Endothelial cell of umbilical vein (primary cell): Measurements from ENCODE around the gene TTC9B. TPM values are rescaled to one million over a fixed set of nuclear protein-coding genes. Genes with fewer than 3 reads are reported as not detected.

Experiments used
- BruUV-seq: library from RNA; stranded (reverse); fragments of 400-500 nt; replicated peaks from 2 replicates; lab custom pipeline; 2021; lab: Mats Ljungman, UMichigan
- CTCF ChIA-PET: fragments of 300-600, 350-600 bp; sonication (Branson Sonifier 250); formaldehyde crosslinking; loops from one replicate; lab custom pipeline; 2021; ENCODE audit warnings: antibody characterized with exemption, inconsistent platforms; lab: Charles Lee
- POLR2A ChIA-PET: fragments of 300-600, 350-600 bp; sonication (Branson Sonifier 250); formaldehyde crosslinking; loops from one replicate; lab custom pipeline; 2021; ENCODE audit warnings: antibody characterized with exemption, inconsistent platforms; lab: Charles Lee
- DNase-seq: peaks from one replicate; pipeline ENCODE4 v3.0.0-alpha.2; 2011; ENCODE audit warnings: low read depth, low spot score
- FAIRE-seq: peaks from 2 replicates; lab custom pipeline; 2011; peaks lifted over from hg19 to GRCh38; lab: Jason Lieb, UNC
- H2AFZ ChIP-seq: 2 replicates; pipeline ENCODE4 v1.6.0; 2012; ENCODE audit warnings: low read depth, low read length, control low read depth, inconsistent platforms
- H3K27ac ChIP-seq: 2 replicates; pipeline ENCODE4 v1.5.1; 2011; ENCODE audit warnings: low read depth, mild to moderate bottlenecking, control low read depth, low read length, moderate library complexity; ENCODE audit not compliant: insufficient read depth
- H3K27me3 ChIP-seq, 2 experiments: 2 replicates each; pipeline versions ENCODE4 v1.6.0 to v1.6.1; 2011; ENCODE audit warnings: low read length in 2 of 2, mixed read lengths in 1 of 2; ENCODE audit not compliant: control insufficient read depth in 2 of 2, insufficient read depth in 2 of 2
- H3K36me3 ChIP-seq, 2 experiments: 2 replicates in 1 of 2; 3 replicates in 1 of 2; pipeline ENCODE4 v1.5.1; 2011; ENCODE audit warnings: low read length in 2 of 2, mild to moderate bottlenecking in 1 of 2, moderate library complexity in 1 of 2; ENCODE audit not compliant: control insufficient read depth in 2 of 2, insufficient read depth in 2 of 2; ENCODE audit errors: extremely low read depth in 1 of 2
- H3K4me1 ChIP-seq: 3 replicates; pipeline ENCODE4 v1.5.1; 2011; ENCODE audit warnings: mild to moderate bottlenecking, low read length; ENCODE audit not compliant: control insufficient read depth, insufficient read depth; ENCODE audit errors: extremely low read depth
- H3K4me2 ChIP-seq: 2 replicates; pipeline ENCODE4 v1.6.1; 2011; ENCODE audit warnings: low read length, control low read depth, mixed read lengths; ENCODE audit not compliant: insufficient read depth
- H3K4me3 ChIP-seq, 3 experiments: fragments of 200-600 bp in 1 of 3; sonication (generic), shearing (Covaris generic) in 1 of 3; replicated peaks in 1 of 3; 2 replicates each; pipeline ENCODE4 v1.5.1; 2011 to 2016; ENCODE audit warnings: control low read depth in 3 of 3, low read length in 3 of 3, mild to moderate bottlenecking in 2 of 3, inconsistent platforms in 1 of 3, low read depth in 1 of 3, moderate library complexity in 1 of 3; ENCODE audit not compliant: insufficient read depth in 1 of 3
- H3K79me2 ChIP-seq: 2 replicates; pipeline ENCODE4 v1.6.0; 2012; ENCODE audit warnings: low read length, inconsistent platforms; ENCODE audit not compliant: control insufficient read depth, insufficient read depth
- H3K9ac ChIP-seq: replicated peaks from 2 replicates; pipeline ENCODE3; 2011; ENCODE audit warnings: low read length, control low read depth; ENCODE audit not compliant: insufficient read depth; ENCODE audit errors: extremely low read depth
- H3K9me1 ChIP-seq: replicated peaks from 3 replicates; pipeline ENCODE4 v1.6.0; 2011; ENCODE audit warnings: mild to moderate bottlenecking, low read length; ENCODE audit not compliant: control insufficient read depth, insufficient read depth; ENCODE audit errors: extremely low read depth
- H3K9me3 ChIP-seq: replicated peaks from 2 replicates; pipeline ENCODE4 v1.5.1; 2012; ENCODE audit warnings: low read length, inconsistent platforms; ENCODE audit not compliant: control insufficient read depth, insufficient read depth
- H4K20me1 ChIP-seq: replicated peaks from 2 replicates; pipeline ENCODE3; 2011; ENCODE audit warnings: mild to moderate bottlenecking, low read length; ENCODE audit not compliant: control insufficient read depth, insufficient read depth; ENCODE audit errors: extremely low read depth
- EZH2 ChIP-seq: IDR thresholded peaks from 2 replicates; pipeline ENCODE4 v1.6.1; 2012; ENCODE audit warnings: borderline replicate concordance, low read depth, mild to moderate bottlenecking, moderate library complexity, low read length, inconsistent platforms; ENCODE audit not compliant: severe bottlenecking
- POLR2A ChIP-seq: IDR thresholded peaks from 2 replicates; pipeline ENCODE4 v1.6.1; 2012; ENCODE audit warnings: low read depth, mild to moderate bottlenecking, control low read depth, low read length
- POLR2AphosphoS5 ChIP-seq: IDR thresholded peaks from 2 replicates; pipeline ENCODE4 v1.6.1; 2012; ENCODE audit warnings: low read depth, mild to moderate bottlenecking, control low read depth, low read length, moderate library complexity; ENCODE audit not compliant: insufficient read depth
- dilution Hi-C: fragments of 300-500 bp; cut with MboI; formaldehyde crosslinking; loops from one replicate; pipeline ENCODE4 v1.15.0; 2019; ENCODE audit warnings: low sequenced_read_pairs; ENCODE audit not compliant: extremely low pct_ligation_motif_present
- intact Hi-C: fragments of 100-400 bp; cut with micrococcal nuclease; formaldehyde crosslinking; loops from one replicate; pipeline ENCODE4 v1.10.0; 2022
- polyA plus RNA-seq, 4 experiments: library from polyadenylated mRNA; depleted of rRNA in 3 of 4; stranded (reverse) in 3 of 4; unstranded in 1 of 4; fragments of >200 nt; gene quantifications; 2 replicates each; pipeline versions ENCODE4 v1.2.1 to v1.2.3, GENCODE V29; 2011 to 2012; ENCODE audit warnings: missing spikeins in 1 of 4
- total RNA-seq: library from RNA; stranded (reverse); gene quantifications from 2 replicates; pipeline ENCODE4 v1.2.3, GENCODE V29; 2021
- TF ChIP-seq, protein P1 (sequence below), 2 donors: IDR thresholded peaks; 1 replicate in 1 of 2; 2 replicates in 1 of 2; pipeline ENCODE4 v1.5.1; 2011; ENCODE audit warnings: low read length in 2 of 2, mild to moderate bottlenecking in 2 of 2, moderate library complexity in 2 of 2, control low read depth in 1 of 2, inconsistent platforms in 1 of 2, low read depth in 1 of 2; ENCODE audit not compliant: insufficient read depth in 1 of 2; ENCODE audit errors: extremely low read depth in 1 of 2
- TF ChIP-seq, protein P2 (sequence below): IDR thresholded peaks from 2 replicates; pipeline ENCODE4 v1.6.1; 2011; ENCODE audit not compliant: insufficient read depth, insufficient read length

TTC9B gene
- total and polyA plus RNA-seq, 2 donors (not counting 3 experiments of a cell fraction or from before 2014, with no cell fraction given): not detected

DNA sequence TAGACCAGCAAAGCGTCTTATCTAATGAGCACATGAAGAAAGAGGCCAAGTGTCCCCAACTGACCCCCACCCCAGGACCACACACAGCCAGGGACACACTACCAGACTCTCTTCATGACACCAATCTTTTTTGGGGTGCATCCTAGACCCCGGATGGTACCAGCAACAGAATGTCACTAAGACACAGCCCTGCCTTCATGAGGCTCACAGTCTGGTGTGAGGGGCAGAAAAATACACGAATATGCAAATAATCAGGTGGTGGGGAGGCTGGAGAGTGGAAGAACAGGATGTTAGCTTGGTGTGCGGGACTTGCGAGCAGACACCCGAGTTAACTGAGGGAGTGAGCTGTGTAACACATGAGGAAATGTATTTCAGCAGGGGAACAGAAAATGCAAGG, 49.4 kb upstream of the TTC9B start:
- no peaks in the 10 kb centered on the region for H3K4me1 ChIP-seq
- H3K4me3 ChIP-seq: no peak overlapping the region
- no peaks in the 10 kb centered on the region for H3K27me3 ChIP-seq
- H3K79me2 ChIP-seq: peaks cover 48% of the 10 kb centered on the region
- TF ChIP-seq POLR2AphosphoS5: no peak
- no peak overlapping the region for H3K27ac ChIP-seq
- ChIA-PET CTCF (no interaction called here), POLR2A (no interaction called here)
- H3K9me3 ChIP-seq: no peaks in the 10 kb centered on the region
- no peaks in the 10 kb centered on the region for H3K9me1 ChIP-seq
- intact Hi-C loops: no loop called here
- DNase-seq (no peak), FAIRE-seq (no peak)
- dilution Hi-C loops: no loop called here
- H3K36me3 ChIP-seq: peaks cover 0 to 9% of the 10 kb centered on the region in 2 experiments
- no peak overlapping the region for H3K9ac ChIP-seq
- H3K4me2 ChIP-seq: no peak overlapping the region
- no peaks in the 10 kb centered on the region for H4K20me1 ChIP-seq
- no peak overlapping the region for H2AFZ ChIP-seq
- BruUV-seq: no TSS peak

DNA sequence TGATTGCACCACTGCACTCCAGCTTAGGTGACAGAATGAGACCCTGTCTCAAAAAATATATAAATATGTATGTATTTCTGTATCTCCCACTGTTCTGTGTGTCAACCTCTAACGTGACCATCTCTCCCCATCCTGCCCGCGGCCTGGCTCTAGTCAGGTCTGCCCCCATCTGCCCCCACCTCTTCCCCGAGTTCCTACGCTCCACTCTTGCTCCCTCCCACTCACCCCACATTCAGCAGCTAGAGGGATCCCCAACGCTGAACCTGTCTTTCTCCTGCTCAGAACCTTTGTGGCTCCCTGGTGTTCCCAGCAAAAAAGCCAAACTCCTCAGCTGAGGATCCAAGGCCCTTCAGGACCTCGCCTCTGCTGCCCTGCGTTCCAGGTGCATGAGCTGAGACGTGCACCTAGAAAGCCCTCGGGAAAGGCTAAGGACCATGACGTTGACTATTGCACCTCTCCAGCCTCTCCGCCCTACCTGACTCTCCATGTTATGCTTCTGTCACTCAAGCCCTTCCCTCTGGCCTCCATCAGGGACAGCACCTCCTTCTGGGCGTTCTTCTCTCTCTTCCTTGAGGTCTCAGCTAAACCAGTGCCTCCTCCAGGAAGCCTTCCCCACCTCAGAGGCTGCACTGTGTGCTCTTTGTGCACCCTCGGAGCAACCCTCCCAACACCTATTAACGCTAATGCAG, 48.9 kb upstream of the TTC9B start:
- no peak overlapping the region for H3K4me3 ChIP-seq
- ChIA-PET CTCF (no interaction called here), POLR2A (no interaction called here)
- peaks cover 46% of the 10 kb centered on the region for H3K79me2 ChIP-seq
- no peaks in the 10 kb centered on the region for H4K20me1 ChIP-seq
- no peak overlapping the region for H2AFZ ChIP-seq
- peaks cover 2 to 9% of the 10 kb centered on the region in 2 experiments for H3K36me3 ChIP-seq
- H3K9me3 ChIP-seq: no peaks in the 10 kb centered on the region
- H3K27ac ChIP-seq: no peak overlapping the region
- no peaks in the 10 kb centered on the region for H3K9me1 ChIP-seq
- no peak overlapping the region for H3K9ac ChIP-seq
- no peak for DNase-seq
- H3K4me2 ChIP-seq: no peak overlapping the region
- intact Hi-C loops: no loop called here
- TF ChIP-seq, protein P1, sequence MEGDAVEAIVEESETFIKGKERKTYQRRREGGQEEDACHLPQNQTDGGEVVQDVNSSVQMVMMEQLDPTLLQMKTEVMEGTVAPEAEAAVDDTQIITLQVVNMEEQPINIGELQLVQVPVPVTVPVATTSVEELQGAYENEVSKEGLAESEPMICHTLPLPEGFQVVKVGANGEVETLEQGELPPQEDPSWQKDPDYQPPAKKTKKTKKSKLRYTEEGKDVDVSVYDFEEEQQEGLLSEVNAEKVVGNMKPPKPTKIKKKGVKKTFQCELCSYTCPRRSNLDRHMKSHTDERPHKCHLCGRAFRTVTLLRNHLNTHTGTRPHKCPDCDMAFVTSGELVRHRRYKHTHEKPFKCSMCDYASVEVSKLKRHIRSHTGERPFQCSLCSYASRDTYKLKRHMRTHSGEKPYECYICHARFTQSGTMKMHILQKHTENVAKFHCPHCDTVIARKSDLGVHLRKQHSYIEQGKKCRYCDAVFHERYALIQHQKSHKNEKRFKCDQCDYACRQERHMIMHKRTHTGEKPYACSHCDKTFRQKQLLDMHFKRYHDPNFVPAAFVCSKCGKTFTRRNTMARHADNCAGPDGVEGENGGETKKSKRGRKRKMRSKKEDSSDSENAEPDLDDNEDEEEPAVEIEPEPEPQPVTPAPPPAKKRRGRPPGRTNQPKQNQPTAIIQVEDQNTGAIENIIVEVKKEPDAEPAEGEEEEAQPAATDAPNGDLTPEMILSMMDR (IDR thresholded peaks at IDR 0.05; ENCODE audit: extremely low read depth in 1 of 2, insufficient read depth in 1 of 2, low read depth in 1 of 2, low read length in 2 of 2): no peak
- no peak for TF ChIP-seq POLR2A
- TF ChIP-seq EZH2: no peak
- TF ChIP-seq, protein P2, sequence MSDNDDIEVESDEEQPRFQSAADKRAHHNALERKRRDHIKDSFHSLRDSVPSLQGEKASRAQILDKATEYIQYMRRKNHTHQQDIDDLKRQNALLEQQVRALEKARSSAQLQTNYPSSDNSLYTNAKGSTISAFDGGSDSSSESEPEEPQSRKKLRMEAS: no peak
- TF ChIP-seq POLR2AphosphoS5: no peak
- H3K27me3 ChIP-seq: no peaks in the 10 kb centered on the region
- no peaks in the 10 kb centered on the region for H3K4me1 ChIP-seq
- BruUV-seq: no TSS peak
- FAIRE-seq: no peak
- dilution Hi-C loops: no loop called here
